HL-60/S4 treated with retinoic acid at 250 ng/mL for 4 days and 3 days (cell line): ENCODE measurements around the gene IGSF22.
"Not testable (repeated sequence)": the region's sequence is repeated elsewhere in the genome, so short reads cannot be mapped to it uniquely, and the experiment has no call there.

ENCODE experiments used
- in situ Hi-C: fragments of 300-500 bp; cut with MboI; formaldehyde crosslinking; loops from 2 replicates; pipeline ENCODE4 v1.7.0; 2022; ENCODE audit warnings: low sequenced_read_pairs

Gene IGSF22

DNA sequence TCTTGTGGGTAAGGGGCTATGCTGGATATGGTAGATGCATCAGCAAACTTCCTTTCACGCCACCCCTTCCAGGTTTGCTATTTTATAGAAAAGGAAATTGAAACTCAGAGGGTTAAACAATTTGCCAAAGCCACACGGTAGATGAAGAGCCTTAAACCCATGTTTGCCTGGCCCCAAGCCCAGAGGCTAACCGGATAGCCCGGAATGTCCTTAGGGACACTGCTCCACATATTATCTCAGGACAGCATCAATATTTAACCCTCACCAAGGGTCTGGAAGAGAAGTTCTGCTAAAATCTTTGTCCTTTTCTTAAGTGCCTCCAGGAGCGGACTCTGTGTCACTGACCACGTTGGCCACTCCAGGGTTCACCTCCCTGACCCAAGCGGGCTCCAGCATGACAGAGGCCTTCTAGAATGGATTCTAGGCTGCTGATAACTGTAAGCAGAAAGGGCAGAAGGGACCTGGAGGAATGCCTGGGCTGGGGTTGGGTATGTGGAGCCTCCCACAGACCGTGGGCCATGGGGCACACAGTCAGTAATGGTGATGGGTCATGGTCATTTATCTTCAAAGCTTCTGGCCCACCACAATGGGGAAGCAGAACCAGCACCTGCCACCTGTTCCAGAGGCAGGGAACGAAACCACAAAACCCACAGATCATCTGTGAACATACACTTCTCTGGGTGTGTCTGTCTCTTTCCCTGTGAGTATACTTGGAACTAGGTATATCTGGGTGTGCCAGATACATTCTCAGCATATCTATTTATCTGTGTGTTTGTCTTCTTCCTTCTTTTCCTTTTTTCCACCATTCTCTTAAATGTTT lies 32.8 kb downstream of the IGSF22 start:
- in situ Hi-C loops, result no loop called here

DNA sequence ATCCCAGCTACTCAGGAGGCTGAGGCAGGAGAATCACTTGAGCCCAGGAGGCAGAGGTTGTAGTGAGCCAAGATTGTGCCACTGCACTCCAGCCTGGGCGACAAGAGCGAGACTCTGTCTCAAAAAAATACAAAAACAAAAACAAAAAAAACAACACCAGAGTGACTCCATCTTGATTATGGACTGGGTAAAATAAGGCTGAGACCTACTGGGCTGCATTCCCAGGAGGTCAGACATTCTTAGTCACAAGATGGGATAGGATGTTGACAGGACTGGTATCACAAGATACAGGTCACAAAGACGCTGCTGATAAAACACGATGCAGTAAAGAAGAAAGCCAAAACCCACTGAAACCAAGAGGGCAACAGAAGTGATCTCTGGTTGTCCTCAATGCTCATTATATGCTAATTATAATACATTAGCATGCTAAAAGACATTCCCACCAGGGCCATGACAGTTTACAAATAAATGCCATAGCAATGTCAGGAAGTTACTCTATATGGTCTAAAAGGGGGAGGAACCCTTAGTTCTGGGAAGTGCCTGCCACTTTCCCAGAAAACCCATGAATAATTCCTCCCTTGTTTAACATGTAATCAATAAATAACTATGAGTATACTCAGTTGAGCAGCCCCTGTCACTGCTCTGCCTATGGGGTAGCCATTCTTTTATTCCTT lies 34.4 kb downstream of the IGSF22 start:
- in situ Hi-C loops, result not testable (repeated sequence)

DNA sequence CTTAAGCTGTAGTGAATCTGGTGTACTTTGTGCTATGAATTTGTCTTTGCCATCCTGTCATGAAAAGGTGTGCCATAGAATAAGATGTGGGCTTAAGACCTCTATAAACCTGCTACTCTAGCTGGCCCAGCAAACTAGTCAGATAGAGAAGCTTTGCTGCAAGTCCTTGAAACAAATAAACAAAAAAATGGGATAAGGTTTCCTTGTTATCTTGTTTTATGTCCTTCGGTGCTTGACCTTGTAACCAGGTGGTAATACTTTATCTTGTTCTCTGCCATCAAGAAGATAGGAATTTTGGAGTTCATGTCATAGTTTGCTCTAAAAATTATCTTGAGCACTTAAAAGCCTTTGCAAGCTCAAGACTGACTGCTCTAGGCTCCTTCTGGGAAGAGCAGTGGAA lies 41.7 kb downstream of the IGSF22 start:
- in situ Hi-C loops, result no loop called here

DNA sequence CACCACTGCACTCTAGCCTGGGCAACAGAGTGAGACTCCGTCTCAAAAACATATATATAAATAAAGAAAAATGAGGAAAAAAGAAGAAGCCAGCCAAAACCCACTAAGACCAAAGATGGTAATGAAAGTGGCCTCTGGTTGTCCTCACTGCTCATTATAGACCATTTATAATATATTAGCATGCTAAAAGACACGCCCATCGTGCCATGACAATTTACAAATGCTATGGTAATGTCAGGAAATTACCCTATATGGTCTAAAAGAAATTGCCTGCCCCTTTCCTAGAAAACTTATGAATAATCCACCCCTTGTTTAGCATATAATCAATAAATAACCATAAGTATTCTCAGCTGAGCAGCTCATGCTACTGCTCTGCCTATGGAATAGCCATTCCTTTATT lies 43.5 kb downstream of the IGSF22 start:
- in situ Hi-C loops, result no loop called here

GRCh38 chr11:18681949-18682348 lies 44.0 kb downstream of the IGSF22 start:
- in situ Hi-C loops, result not testable (repeated sequence)

GRCh38 chr11:18677560-18677959 lies 48.4 kb downstream of the IGSF22 start:
- in situ Hi-C loops, result no loop called here

- in situ Hi-C loops, result no loop called here
These were observed 49.2 kb downstream of the IGSF22 start for GRCh38 chr11:18676803-18677202.

- in situ Hi-C loops, result not testable (repeated sequence)
These were observed 53.8 kb downstream of the IGSF22 start for GRCh38 chr11:18672209-18672608.

- in situ Hi-C loops, result no loop called here
These were observed 54.7 kb downstream of the IGSF22 start for GRCh38 chr11:18671246-18671645.

DNA sequence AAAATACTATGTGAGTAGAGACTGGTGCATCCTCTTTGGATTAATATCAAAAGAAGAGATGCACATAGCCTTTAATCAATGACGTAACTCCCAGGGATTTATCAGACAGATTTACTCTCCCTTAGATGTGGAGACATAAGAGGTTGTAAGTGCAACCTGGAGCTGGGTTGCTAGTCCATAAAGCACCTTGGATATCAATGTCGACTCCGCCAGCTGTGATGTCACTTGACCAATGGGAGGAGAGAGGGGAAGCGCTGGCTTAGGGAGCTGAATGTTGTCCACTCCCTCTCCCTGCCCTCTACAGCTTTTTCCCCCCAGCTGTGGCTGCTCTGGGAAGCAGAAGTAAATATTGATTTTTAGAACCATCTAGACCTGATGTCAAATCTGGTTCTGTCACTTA lies 56.3 kb downstream of the IGSF22 start:
- in situ Hi-C loops, result no loop called here

DNA sequence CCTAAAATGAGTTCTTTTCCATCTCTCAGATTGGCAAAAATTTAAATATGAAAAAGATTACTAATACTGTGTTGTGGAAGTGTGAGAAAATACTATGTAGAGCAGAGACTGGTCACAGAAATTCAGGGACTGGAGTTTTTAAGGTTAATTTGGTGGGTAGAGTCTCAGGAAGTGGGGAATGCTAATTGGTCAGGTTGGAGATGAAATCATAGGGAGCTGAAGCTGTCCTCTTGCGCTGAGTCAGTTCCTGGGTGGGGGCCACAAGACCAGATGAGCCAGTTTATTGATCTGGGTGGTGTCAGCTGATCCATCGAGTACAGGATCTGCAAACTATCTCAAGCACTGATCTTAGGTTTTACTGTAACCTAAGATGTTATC lies 56.8 kb downstream of the IGSF22 start:
- in situ Hi-C loops, result no loop called here

DNA sequence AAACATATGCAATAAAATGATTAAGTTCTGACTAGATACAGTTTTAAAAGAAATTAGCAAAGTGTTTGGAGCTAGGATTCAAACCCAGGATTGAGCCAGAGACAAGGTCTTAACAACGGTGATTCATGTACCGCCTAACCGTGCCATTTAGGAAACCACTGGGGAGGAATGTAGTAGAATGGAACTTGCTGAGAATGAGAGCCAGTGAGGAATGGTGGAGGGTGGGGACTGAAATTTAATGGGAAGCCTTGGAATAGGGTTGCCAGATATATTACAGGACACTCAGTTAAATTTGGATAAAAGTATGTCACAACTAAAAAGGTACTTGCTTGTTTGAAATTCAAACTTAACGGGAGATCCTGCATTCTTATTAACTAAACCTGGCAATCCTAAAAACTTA lies 57.9 kb downstream of the IGSF22 start:
- in situ Hi-C loops, result no loop called here

DNA sequence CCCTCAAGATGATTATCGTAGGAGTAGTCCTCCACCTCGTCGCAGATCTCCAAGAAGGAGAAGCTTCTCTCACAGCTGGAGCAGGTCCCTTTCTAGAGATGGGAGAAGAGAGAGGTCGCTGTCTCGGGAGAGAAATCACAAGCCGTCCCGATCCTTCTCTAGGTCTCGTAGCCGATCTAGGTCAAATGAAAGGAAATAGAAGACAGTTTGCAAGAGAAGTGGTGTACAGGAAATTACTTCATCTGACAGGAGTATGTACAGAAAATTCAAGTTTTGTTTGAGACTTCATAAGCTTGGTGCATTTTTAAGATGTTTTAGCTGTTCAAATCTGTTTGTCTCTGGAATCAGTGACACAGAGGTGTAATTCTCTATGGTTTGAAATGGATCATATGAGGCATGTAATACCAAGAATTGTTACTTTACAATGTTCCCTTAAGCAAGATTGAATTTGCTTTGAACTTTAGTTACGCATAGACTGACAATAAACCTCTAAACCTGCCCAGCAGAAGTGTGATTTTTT lies 60.6 kb downstream of the IGSF22 start:
- in situ Hi-C loops, result not testable (repeated sequence)

DNA sequence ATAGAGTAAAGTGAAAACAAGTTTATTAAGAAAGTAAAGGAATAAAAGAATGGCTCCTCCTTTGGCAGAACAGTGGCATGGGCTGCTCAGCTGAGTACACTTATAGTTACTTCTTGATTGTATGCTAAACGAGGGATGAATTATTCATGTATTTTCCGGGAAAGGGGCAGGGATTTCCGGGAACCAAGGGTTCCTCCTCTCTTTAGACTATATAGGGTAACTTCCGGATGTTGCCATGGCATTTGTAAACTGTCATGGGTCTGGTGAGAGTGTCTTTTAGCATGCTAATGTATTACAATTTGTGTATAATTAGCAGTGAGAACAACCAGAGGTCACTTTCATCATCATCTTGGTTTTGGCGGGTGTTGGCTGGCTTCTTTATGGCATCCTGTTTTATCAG lies 68.3 kb downstream of the IGSF22 start:
- in situ Hi-C loops, result no loop called here
